SK-N-SH treated with all-trans-retinoic acid at 6 μM for 48 hours (cell line): Measurements from ENCODE around the gene ARL14.

ENCODE experiments used
- ATAC-seq: fragments of 200-7000 bp; cut with Tn5 transposase; 3 replicates; pipeline ENCODE4 v1.9.1; 2020; ENCODE audit warnings: mild to moderate bottlenecking, moderate library complexity
- ARNTL ChIP-seq: fragments of 450-650 bp; formaldehyde crosslinking; IDR thresholded peaks from 2 replicates; pipeline ENCODE4 v1.5.0; 2020; ENCODE audit warnings: low read depth, mild to moderate bottlenecking, moderate library complexity, borderline replicate concordance
- BACH2 ChIP-seq: fragments of 250-450 bp; sonication (Bioruptor Pico); IDR thresholded peaks from 2 replicates; pipeline ENCODE4 v1.9.0; 2021; ENCODE audit warnings: mild to moderate bottlenecking, borderline replicate concordance
- ESRRG ChIP-seq: fragments of 250-450 bp; sonication (Bioruptor Pico); IDR thresholded peaks from 2 replicates; pipeline ENCODE4 v1.6.1; 2021; ENCODE audit warnings: mild to moderate bottlenecking
- GLIS3 ChIP-seq: fragments of 250-450 bp; sonication (Bioruptor Pico); IDR thresholded peaks from 2 replicates; pipeline ENCODE4 v1.5.0; 2020; ENCODE audit warnings: mild to moderate bottlenecking, moderate library complexity
- ISL1 ChIP-seq: fragments of 250-450 bp; sonication (Bioruptor Pico); IDR thresholded peaks from 2 replicates; pipeline ENCODE4 v2.1.2; 2022; ENCODE audit warnings: mild to moderate bottlenecking, moderate library complexity
- OSR1 ChIP-seq: fragments of 250-450 bp; sonication (Bioruptor Pico); IDR thresholded peaks from 2 replicates; pipeline ENCODE4 v1.8.0; 2022; ENCODE audit warnings: moderate library complexity, mild to moderate bottlenecking, inconsistent platforms
- PPARA ChIP-seq: fragments of 250-450 bp; sonication (Bioruptor Pico); IDR thresholded peaks from 2 replicates; pipeline ENCODE4 v1.5.0; 2020; ENCODE audit warnings: mild to moderate bottlenecking, borderline replicate concordance
- SNAI2 ChIP-seq: fragments of 250-450 bp; sonication (Bioruptor Pico); IDR thresholded peaks from 2 replicates; pipeline ENCODE4 v1.5.0; 2020; ENCODE audit warnings: mild to moderate bottlenecking, moderate library complexity
- TCF4 ChIP-seq: fragments of 250-450 bp; sonication (Bioruptor Pico); IDR thresholded peaks from 2 replicates; pipeline ENCODE4 v1.8.0; 2021; ENCODE audit warnings: mild to moderate bottlenecking, moderate library complexity, borderline replicate concordance
- TOX ChIP-seq: fragments of 250-450 bp; sonication (Bioruptor Pico); IDR thresholded peaks from 2 replicates; pipeline ENCODE4 v1.8.0; 2021; ENCODE audit warnings: mild to moderate bottlenecking, moderate library complexity, borderline replicate concordance
- ZC3H10 ChIP-seq: fragments of 250-450 bp; sonication (Bioruptor Pico); IDR thresholded peaks from 2 replicates; pipeline ENCODE4 v1.5.1; 2021; ENCODE audit warnings: mild to moderate bottlenecking, moderate library complexity
- ZFP30 ChIP-seq: fragments of 450-650 bp; formaldehyde crosslinking; IDR thresholded peaks from 2 replicates; pipeline ENCODE4 v1.5.0; 2022; ENCODE audit warnings: mild to moderate bottlenecking, moderate library complexity
- ZNF565 ChIP-seq: fragments of 450-650 bp; formaldehyde crosslinking; conservative IDR thresholded peaks from 2 replicates; pipeline ENCODE4 v1.5.0; 2020; ENCODE audit warnings: low read depth, mild to moderate bottlenecking, moderate library complexity
- ZNF8 ChIP-seq: fragments of 450-650 bp; formaldehyde crosslinking; IDR thresholded peaks from 2 replicates; pipeline ENCODE4 v1.5.0; 2020; ENCODE audit warnings: mild to moderate bottlenecking, moderate library complexity
- TF ChIP-seq, protein P1 (sequence below): fragments of 250-450 bp; sonication (Bioruptor Pico); IDR thresholded peaks from 2 replicates; pipeline ENCODE4 v1.5.1; 2020; ENCODE audit warnings: low read depth, mild to moderate bottlenecking, moderate library complexity
- TF ChIP-seq, protein P2 (sequence below): fragments of 250-450 bp; sonication (Bioruptor Pico); IDR thresholded peaks from 2 replicates; pipeline ENCODE4 v1.5.0; 2020; ENCODE audit warnings: mild to moderate bottlenecking, moderate library complexity
- TF ChIP-seq, protein P3 (sequence below): fragments of 250-450 bp; sonication (Bioruptor Pico); IDR thresholded peaks from 2 replicates; pipeline ENCODE4 v1.5.1; 2021; ENCODE audit warnings: mild to moderate bottlenecking, moderate library complexity
- TF ChIP-seq, protein P4 (sequence below): fragments of 250-450 bp; sonication (Bioruptor Pico); IDR thresholded peaks from 2 replicates; pipeline ENCODE4 v1.8.0; 2020; ENCODE audit warnings: mild to moderate bottlenecking, moderate library complexity, borderline replicate concordance

The ARL14 gene

DNA sequence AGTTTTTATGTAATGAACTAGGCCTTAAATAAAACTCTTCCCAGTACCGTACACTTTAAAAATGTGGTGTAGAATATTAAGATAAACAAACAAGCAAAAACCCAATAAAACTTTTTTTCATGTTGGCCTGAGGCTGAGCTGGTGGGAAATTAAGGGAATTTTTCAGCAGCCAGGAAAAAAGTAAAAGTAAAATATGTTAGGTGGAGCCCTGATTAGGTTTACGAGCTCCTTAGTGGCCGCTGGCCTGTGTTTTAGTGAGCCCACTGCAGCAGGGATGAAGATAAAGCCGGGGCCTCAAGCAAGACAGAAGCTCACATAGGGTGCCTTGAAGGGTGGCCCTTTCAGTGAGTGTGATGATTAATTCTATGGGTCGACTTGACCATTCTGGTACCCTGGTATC lies 16.1 kb upstream of the ARL14 start (continued):
- TF ChIP-seq, protein P1, sequence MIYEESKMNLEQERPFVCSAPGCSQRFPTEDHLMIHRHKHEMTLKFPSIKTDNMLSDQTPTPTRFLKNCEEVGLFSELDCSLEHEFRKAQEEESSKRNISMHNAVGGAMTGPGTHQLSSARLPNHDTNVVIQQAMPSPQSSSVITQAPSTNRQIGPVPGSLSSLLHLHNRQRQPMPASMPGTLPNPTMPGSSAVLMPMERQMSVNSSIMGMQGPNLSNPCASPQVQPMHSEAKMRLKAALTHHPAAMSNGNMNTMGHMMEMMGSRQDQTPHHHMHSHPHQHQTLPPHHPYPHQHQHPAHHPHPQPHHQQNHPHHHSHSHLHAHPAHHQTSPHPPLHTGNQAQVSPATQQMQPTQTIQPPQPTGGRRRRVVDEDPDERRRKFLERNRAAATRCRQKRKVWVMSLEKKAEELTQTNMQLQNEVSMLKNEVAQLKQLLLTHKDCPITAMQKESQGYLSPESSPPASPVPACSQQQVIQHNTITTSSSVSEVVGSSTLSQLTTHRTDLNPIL (CRISPR knock-in tag): no peak
- no peak for TF ChIP-seq ZFP30 (CRISPR knock-in tag)
- TF ChIP-seq, all 23 proteins: peak for 0

DNA sequence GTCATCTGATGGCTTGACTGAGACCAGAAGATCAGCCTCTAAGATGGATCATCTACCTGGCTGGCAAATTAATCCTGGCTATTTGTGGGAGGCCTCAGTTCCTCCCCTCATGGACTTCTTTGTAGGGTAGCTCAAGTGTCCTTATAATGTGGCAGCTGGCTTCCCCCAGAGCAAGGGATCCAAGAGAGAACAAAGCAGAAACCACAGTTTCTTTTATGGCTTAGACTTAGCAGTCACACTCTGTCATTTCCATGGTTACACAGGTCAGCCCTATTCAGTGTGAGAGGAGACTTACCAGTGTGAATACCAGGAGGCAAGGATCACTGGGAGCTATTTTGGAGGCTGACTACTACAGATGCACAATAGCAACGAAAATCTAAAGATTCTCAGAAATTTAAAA lies 15.3 kb upstream of the ARL14 start:
- ATAC-seq: no peak

DNA sequence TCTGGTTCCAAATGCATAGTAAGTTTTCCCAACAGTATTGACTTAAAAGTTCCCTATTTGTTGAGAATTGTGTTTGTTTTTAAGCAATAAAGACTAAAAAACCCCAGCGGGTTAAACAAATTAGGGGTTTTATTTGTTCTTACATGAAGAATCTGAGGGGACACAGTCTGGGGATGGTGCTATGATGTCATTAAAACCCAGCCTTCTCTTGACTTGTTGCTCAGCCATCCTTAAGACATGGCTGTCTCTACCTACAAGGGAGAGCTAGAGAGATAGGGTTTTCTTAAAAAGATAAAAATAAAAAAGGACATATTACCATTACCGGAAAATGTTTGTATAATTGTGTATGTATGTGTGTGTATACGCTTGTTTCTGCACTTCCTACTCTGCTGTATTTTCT lies 11.7 kb upstream of the ARL14 start:
- ATAC-seq: no peak
- TF ChIP-seq PPARA (CRISPR knock-in tag) (no peak), OSR1 (CRISPR knock-in tag) (no peak), TOX (CRISPR knock-in tag) (no peak), ESRRG (CRISPR knock-in tag) (no peak), ZFP30 (CRISPR knock-in tag) (no peak), ZNF565 (CRISPR knock-in tag) (no peak), TCF4 (no peak), ZC3H10 (no peak), BACH2 (no peak), SNAI2 (no peak), ISL1 (CRISPR knock-in tag) (no peak), ZNF8 (CRISPR knock-in tag) (no peak), ARNTL (CRISPR knock-in tag) (no peak)
- TF ChIP-seq, protein P2, sequence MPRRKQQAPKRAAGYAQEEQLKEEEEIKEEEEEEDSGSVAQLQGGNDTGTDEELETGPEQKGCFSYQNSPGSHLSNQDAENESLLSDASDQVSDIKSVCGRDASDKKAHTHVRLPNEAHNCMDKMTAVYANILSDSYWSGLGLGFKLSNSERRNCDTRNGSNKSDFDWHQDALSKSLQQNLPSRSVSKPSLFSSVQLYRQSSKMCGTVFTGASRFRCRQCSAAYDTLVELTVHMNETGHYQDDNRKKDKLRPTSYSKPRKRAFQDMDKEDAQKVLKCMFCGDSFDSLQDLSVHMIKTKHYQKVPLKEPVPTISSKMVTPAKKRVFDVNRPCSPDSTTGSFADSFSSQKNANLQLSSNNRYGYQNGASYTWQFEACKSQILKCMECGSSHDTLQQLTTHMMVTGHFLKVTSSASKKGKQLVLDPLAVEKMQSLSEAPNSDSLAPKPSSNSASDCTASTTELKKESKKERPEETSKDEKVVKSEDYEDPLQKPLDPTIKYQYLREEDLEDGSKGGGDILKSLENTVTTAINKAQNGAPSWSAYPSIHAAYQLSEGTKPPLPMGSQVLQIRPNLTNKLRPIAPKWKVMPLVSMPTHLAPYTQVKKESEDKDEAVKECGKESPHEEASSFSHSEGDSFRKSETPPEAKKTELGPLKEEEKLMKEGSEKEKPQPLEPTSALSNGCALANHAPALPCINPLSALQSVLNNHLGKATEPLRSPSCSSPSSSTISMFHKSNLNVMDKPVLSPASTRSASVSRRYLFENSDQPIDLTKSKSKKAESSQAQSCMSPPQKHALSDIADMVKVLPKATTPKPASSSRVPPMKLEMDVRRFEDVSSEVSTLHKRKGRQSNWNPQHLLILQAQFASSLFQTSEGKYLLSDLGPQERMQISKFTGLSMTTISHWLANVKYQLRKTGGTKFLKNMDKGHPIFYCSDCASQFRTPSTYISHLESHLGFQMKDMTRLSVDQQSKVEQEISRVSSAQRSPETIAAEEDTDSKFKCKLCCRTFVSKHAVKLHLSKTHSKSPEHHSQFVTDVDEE (CRISPR knock-in tag): no peak
- TF ChIP-seq, protein P1 (CRISPR knock-in tag): no peak
- TF ChIP-seq, protein P3, sequence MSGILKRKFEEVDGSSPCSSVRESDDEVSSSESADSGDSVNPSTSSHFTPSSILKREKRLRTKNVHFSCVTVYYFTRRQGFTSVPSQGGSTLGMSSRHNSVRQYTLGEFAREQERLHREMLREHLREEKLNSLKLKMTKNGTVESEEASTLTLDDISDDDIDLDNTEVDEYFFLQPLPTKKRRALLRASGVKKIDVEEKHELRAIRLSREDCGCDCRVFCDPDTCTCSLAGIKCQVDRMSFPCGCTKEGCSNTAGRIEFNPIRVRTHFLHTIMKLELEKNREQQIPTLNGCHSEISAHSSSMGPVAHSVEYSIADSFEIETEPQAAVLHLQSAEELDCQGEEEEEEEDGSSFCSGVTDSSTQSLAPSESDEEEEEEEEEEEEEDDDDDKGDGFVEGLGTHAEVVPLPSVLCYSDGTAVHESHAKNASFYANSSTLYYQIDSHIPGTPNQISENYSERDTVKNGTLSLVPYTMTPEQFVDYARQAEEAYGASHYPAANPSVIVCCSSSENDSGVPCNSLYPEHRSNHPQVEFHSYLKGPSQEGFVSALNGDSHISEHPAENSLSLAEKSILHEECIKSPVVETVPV (CRISPR knock-in tag): no peak
- TF ChIP-seq, all 23 proteins: peak for 0

More for the DNA sequence above, 15.3 kb upstream of the ARL14 start:
- TF ChIP-seq, protein P4, sequence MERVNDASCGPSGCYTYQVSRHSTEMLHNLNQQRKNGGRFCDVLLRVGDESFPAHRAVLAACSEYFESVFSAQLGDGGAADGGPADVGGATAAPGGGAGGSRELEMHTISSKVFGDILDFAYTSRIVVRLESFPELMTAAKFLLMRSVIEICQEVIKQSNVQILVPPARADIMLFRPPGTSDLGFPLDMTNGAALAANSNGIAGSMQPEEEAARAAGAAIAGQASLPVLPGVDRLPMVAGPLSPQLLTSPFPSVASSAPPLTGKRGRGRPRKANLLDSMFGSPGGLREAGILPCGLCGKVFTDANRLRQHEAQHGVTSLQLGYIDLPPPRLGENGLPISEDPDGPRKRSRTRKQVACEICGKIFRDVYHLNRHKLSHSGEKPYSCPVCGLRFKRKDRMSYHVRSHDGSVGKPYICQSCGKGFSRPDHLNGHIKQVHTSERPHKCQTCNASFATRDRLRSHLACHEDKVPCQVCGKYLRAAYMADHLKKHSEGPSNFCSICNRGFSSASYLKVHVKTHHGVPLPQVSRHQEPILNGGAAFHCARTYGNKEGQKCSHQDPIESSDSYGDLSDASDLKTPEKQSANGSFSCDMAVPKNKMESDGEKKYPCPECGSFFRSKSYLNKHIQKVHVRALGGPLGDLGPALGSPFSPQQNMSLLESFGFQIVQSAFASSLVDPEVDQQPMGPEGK: no peak
- TF ChIP-seq, protein P3 (CRISPR knock-in tag): no peak
- TF ChIP-seq GLIS3 (CRISPR knock-in tag) (no peak), ZC3H10 (no peak)
- TF ChIP-seq, protein P2 (CRISPR knock-in tag): no peak
- TF ChIP-seq, all 23 proteins: peak for 0
